22Rv1 (cell line): ENCODE results near the gene ABCG2.
A peak's percentile ranks its signal among the peaks of the same experiment; 100 is the strongest.

Experiments used
- H3K27ac ChIP-seq: fragments of 450-650 bp; 2 replicates; pipeline ENCODE4 v1.5.1; 2017
- CTCF ChIP-seq: fragments of 450-650 bp; IDR thresholded peaks from 2 replicates; pipeline ENCODE4 v1.5.1; 2017; ENCODE audit warnings: mild to moderate bottlenecking
- ZFX ChIP-seq: fragments of 450-650 bp; IDR thresholded peaks from 2 replicates; pipeline ENCODE4 v1.6.1; 2017; ENCODE audit warnings: antibody characterized with exemption, borderline replicate concordance

The ABCG2 gene

GRCh38 chr4:88196013-88196365 lies 37.5 kb upstream of the ABCG2 start:
- H3K27ac ChIP-seq = peak overlapping the region; percentile 35
- TF ChIP-seq ZFX = no peak
- no peak for TF ChIP-seq CTCF

- peak overlapping the region; percentile 35; the same call in 1 of the 2 replicates for H3K27ac ChIP-seq
Measured at GRCh38 chr4:88195328-88196012, 37.0 kb upstream of the ABCG2 start.

GRCh38 chr4:88191404-88191803 lies 33.0 kb upstream of the ABCG2 start:
- TF ChIP-seq ZFX = no peak
- TF ChIP-seq CTCF = no peak
- 0 out of 2 replicates have a peak overlapping the region, but pooled peaks have one; percentile 22 for H3K27ac ChIP-seq

More at GRCh38 chr4:88195328-88196012, 37.0 kb upstream of the ABCG2 start:
- no peak for TF ChIP-seq CTCF

- no peak overlapping the region for H3K27ac ChIP-seq
- no peak for TF ChIP-seq ZFX
- no peak for TF ChIP-seq CTCF
Measured at GRCh38 chr4:88189881-88190585, 31.6 kb upstream of the ABCG2 start.

GRCh38 chr4:88189418-88189738 lies 30.9 kb upstream of the ABCG2 start:
- TF ChIP-seq CTCF = no peak
- no peak for TF ChIP-seq ZFX
- no peak overlapping the region for H3K27ac ChIP-seq

- TF ChIP-seq CTCF (no peak), ZFX (no peak)
- no peak overlapping the region for H3K27ac ChIP-seq
Measured at GRCh38 chr4:88188738-88189417, 30.4 kb upstream of the ABCG2 start.

GRCh38 chr4:88187766-88188165 lies 29.3 kb upstream of the ABCG2 start:
- TF ChIP-seq CTCF = no peak
- TF ChIP-seq ZFX = no peak
- no peak overlapping the region for H3K27ac ChIP-seq
